Activated T-cell treated with anti-CD3 and anti-CD28 coated beads, Interleukin-2, amount 50 U/mL, for 4 hours (primary cell): ENCODE measurements around the gene PPFIA4. TPM values are rescaled to one million over a fixed set of nuclear protein-coding genes. Genes with fewer than 3 reads are reported as not detected.

ENCODE experiments used
- total RNA-seq, 3 donors: library from RNA; stranded (reverse); gene quantifications; one replicate each; pipeline ENCODE4 v1.2.1, GENCODE V29; 2021

The PPFIA4 gene
- total RNA-seq, 3 donors from 2014 or later = 0.37 to 1.2 (median 0.82) TPM

Other genes starting within 250 kb of the PPFIA4 start
- gene KDM5B, start 218.1 kb upstream of the PPFIA4 start, total RNA-seq = 10 to 100 TPM; 19.4 to 36.0 (median 28.9) TPM
- under 1 TPM in 1 of 3 donors, not detected in 2; 0.48 TPM for gene PCAT6, start 215.5 kb upstream of the PPFIA4 start, total RNA-seq
- gene RABIF, start 137.3 kb upstream of the PPFIA4 start, total RNA-seq = 10 to 100 TPM in 2 of 3 donors, 1 to 10 TPM in 1; 9.7 to 10.3 (median 10.2) TPM
- 10 to 100 TPM; 31.1 to 32.5 (median 32.3) TPM for gene KLHL12, start 99.3 kb upstream of the PPFIA4 start, total RNA-seq
- gene ADIPOR1, start 68.2 kb upstream of the PPFIA4 start, total RNA-seq = 10 to 100 TPM; 85.7 to 94.1 (median 90.7) TPM
- 10 to 100 TPM; 28.9 to 36.4 (median 32.5) TPM for gene CYB5R1, start 59.2 kb upstream of the PPFIA4 start, total RNA-seq
- gene TMEM183A, start 19.1 kb upstream of the PPFIA4 start, total RNA-seq = 10 to 100 TPM; 82.3 to 85.8 (median 85.6) TPM
- not detected for gene MYOG, start 59.5 kb downstream of the PPFIA4 start, total RNA-seq
- under 1 TPM in 1 of 3 donors, not detected in 2; 0.10 TPM for gene ADORA1, start 101.2 kb downstream of the PPFIA4 start, total RNA-seq
- gene MYBPH, start 149.3 kb downstream of the PPFIA4 start, total RNA-seq = not detected
- not detected for gene CHI3L1, start 160.2 kb downstream of the PPFIA4 start, total RNA-seq
- gene CHIT1, start 203.2 kb downstream of the PPFIA4 start, total RNA-seq = under 1 TPM in 2 of 3 donors, not detected in 1; 0.05 to 0.23 TPM